HEK293T (cell line): Measurements from ENCODE around the gene SLC41A3.

Experiments
- ELF4 ChIP-seq: fragments of 450-650 bp; IDR thresholded peaks from 2 replicates; pipeline ENCODE4 v1.6.1; 2017; ENCODE audit warnings: antibody characterized with exemption
- FOXA1 ChIP-seq: fragments of 450-650 bp; IDR thresholded peaks from 2 replicates; pipeline ENCODE4 v1.6.1; 2016; ENCODE audit warnings: mild to moderate bottlenecking
- FOXM1 ChIP-seq: fragments of 450-650 bp; IDR thresholded peaks from 2 replicates; pipeline ENCODE4 v1.6.1; 2017; ENCODE audit warnings: mild to moderate bottlenecking, borderline replicate concordance
- HDGF ChIP-seq: fragments of 450-650 bp; IDR thresholded peaks from 2 replicates; pipeline ENCODE4 v1.6.1; 2017; ENCODE audit warnings: antibody characterized with exemption, borderline replicate concordance
- LEF1 ChIP-seq: fragments of 450-650 bp; IDR thresholded peaks from 2 replicates; pipeline ENCODE4 v1.6.1; 2017; ENCODE audit warnings: mild to moderate bottlenecking, borderline replicate concordance
- SP1 ChIP-seq: fragments of 450-650 bp; IDR thresholded peaks from 2 replicates; pipeline ENCODE4 v1.6.1; 2017
- SUZ12 ChIP-seq: fragments of 450-650 bp; IDR thresholded peaks from 2 replicates; pipeline ENCODE4 v1.6.1; 2016; ENCODE audit warnings: mild to moderate bottlenecking
- TARDBP ChIP-seq: fragments of 450-650 bp; IDR thresholded peaks from 2 replicates; pipeline ENCODE4 v1.6.1; 2016

GRCh38 chr3:126025116-126025729, 58.7 kb downstream of the SLC41A3 start:
- no peak for TF ChIP-seq HDGF
- TF ChIP-seq FOXA1, result no peak
- no peak for TF ChIP-seq ELF4
- no peak for TF ChIP-seq SUZ12
- no peak for TF ChIP-seq TARDBP
- TF ChIP-seq SP1, result no peak
- no peak for TF ChIP-seq FOXM1
- TF ChIP-seq LEF1, result no peak
